IMR-90 (cell line): ENCODE measurements around the gene MTFR2. TPM values are rescaled to one million over a fixed set of nuclear protein-coding genes. Genes with fewer than 3 reads are reported as not detected.

Experiments
- ATAC-seq: fragments of 200-7000 bp; cut with Tn5 transposase; 2 replicates; pipeline ENCODE4 v1.9.1; 2020; ENCODE audit warnings: low read depth, mild to moderate bottlenecking, moderate library complexity
- BruUV-seq: library from RNA; stranded (reverse); fragments of 400-500 nt; replicated peaks from 2 replicates; lab custom pipeline; 2021; lab: Mats Ljungman, UMichigan
- CTCF ChIA-PET: fragments of 300-600 bp; formaldehyde crosslinking; extraction: SDS; loops from one replicate; lab custom pipeline; 2021; ENCODE audit warnings: antibody characterized with exemption; lab: Yijun Ruan, JAX
- POLR2A ChIA-PET: fragments of 300-600 bp; sonication (Branson Sonifier 250); formaldehyde crosslinking; loops from one replicate; lab custom pipeline; 2022; ENCODE audit warnings: antibody characterized with exemption; ENCODE audit not compliant: unreplicated experiment; lab: Charles Lee
- DNase-seq: peaks from one replicate; pipeline ENCODE4 v3.0.0; 2013
- H2AFZ ChIP-seq: replicated peaks from 2 replicates; pipeline ENCODE3; 2013; ENCODE audit warnings: low read length, mild to moderate bottlenecking; ENCODE audit not compliant: poor library complexity
- H2AK5ac ChIP-seq: 2 replicates; pipeline ENCODE4 v1.6.1; 2013; ENCODE audit warnings: low read depth, low read length, inconsistent platforms
- H2AK9ac ChIP-seq: replicated peaks from 2 replicates; pipeline ENCODE3; 2013; ENCODE audit warnings: mild to moderate bottlenecking, low read depth, low read length, moderate library complexity; ENCODE audit not compliant: poor library complexity
- H2BK120ac ChIP-seq: 2 replicates; pipeline ENCODE4 v1.6.1; 2013; ENCODE audit warnings: low read depth, low read length, inconsistent platforms
- H2BK15ac ChIP-seq: 3 replicates; pipeline ENCODE4 v1.6.1; 2013; ENCODE audit warnings: low read depth, low read length, inconsistent platforms
- H2BK20ac ChIP-seq: 2 replicates; pipeline ENCODE4 v1.6.1; 2013; ENCODE audit warnings: low read depth, mild to moderate bottlenecking, inconsistent platforms, low read length, moderate library complexity
- H2BK5ac ChIP-seq: 2 replicates; pipeline ENCODE4 v1.6.1; 2013; ENCODE audit warnings: mild to moderate bottlenecking, low read depth, low read length, inconsistent platforms; ENCODE audit not compliant: poor library complexity, severe bottlenecking
- H3K14ac ChIP-seq: replicated peaks from 2 replicates; pipeline ENCODE4 v1.6.1; 2013; ENCODE audit warnings: low read depth, low read length, inconsistent platforms
- H3K18ac ChIP-seq: 2 replicates; pipeline ENCODE4 v1.6.1; 2013; ENCODE audit warnings: low read depth, low read length, control low read depth
- H3K23ac ChIP-seq: 2 replicates; pipeline ENCODE4 v1.6.1; 2013; ENCODE audit warnings: low read depth, low read length, inconsistent platforms
- H3K27ac ChIP-seq: 2 replicates; pipeline ENCODE4 v1.5.1; 2013; ENCODE audit warnings: mild to moderate bottlenecking, control low read depth, low read length; ENCODE audit not compliant: insufficient read depth
- H3K27me3 ChIP-seq: 2 replicates; pipeline ENCODE4 v1.6.1; 2013; ENCODE audit warnings: low read length; ENCODE audit not compliant: control insufficient read depth, insufficient read depth
- H3K36me3 ChIP-seq: 2 replicates; pipeline ENCODE4 v1.6.1; 2013; ENCODE audit warnings: low read length, mixed read lengths; ENCODE audit not compliant: control insufficient read depth, insufficient read depth
- H3K4ac ChIP-seq: 2 replicates; pipeline ENCODE4 v1.6.1; 2013; ENCODE audit warnings: low read depth, low read length, inconsistent platforms
- H3K4me1 ChIP-seq: 2 replicates; pipeline ENCODE4 v1.6.1; 2013; ENCODE audit warnings: low read length, mixed read lengths; ENCODE audit not compliant: control insufficient read depth, insufficient read depth
- H3K4me2 ChIP-seq: 2 replicates; pipeline ENCODE4 v1.6.1; 2013; ENCODE audit warnings: low read depth, mild to moderate bottlenecking, control low read depth, low read length, moderate library complexity
- H3K4me3 ChIP-seq: 2 replicates; pipeline ENCODE4 v1.5.1; 2013; ENCODE audit warnings: low read depth, mild to moderate bottlenecking, control low read depth, low read length, moderate library complexity; ENCODE audit not compliant: insufficient read depth
- H3K56ac ChIP-seq: 2 replicates; pipeline ENCODE4 v1.6.1; 2013; ENCODE audit warnings: low read length, inconsistent platforms; ENCODE audit not compliant: insufficient read depth; ENCODE audit errors: extremely low read depth
- H3K79me1 ChIP-seq, 2 experiments: 2 replicates each; pipeline ENCODE4 v1.6.1; 2013; ENCODE audit warnings: low read length in 2 of 2, inconsistent platforms in 1 of 2, low read depth in 1 of 2
- H3K9ac ChIP-seq: 2 replicates; pipeline ENCODE4 v1.6.1; 2013; ENCODE audit warnings: low read depth, low read length, control low read depth
- H3K9me1 ChIP-seq: 2 replicates; pipeline ENCODE4 v1.6.1; 2013; ENCODE audit warnings: low read length, inconsistent platforms; ENCODE audit not compliant: insufficient read depth
- H3K9me3 ChIP-seq: 2 replicates; pipeline ENCODE4 v1.6.1; 2013; ENCODE audit warnings: low read length; ENCODE audit not compliant: control insufficient read depth, insufficient read depth
- H4K20me1 ChIP-seq: 2 replicates; pipeline ENCODE4 v1.6.1; 2013; ENCODE audit warnings: low read length, inconsistent platforms; ENCODE audit not compliant: insufficient read depth
- H4K5ac ChIP-seq: 2 replicates; pipeline ENCODE4 v1.6.1; 2013; ENCODE audit warnings: mild to moderate bottlenecking, low read depth, low read length, control low read depth
- H4K8ac ChIP-seq, 2 experiments: 2 replicates each; pipeline ENCODE4 v1.6.1; 2013; ENCODE audit warnings: low read depth in 2 of 2, low read length in 2 of 2, control low read depth in 1 of 2, inconsistent platforms in 1 of 2
- H4K91ac ChIP-seq: 2 replicates; pipeline ENCODE4 v1.6.1; 2013; ENCODE audit warnings: low read depth, low read length, inconsistent platforms; ENCODE audit not compliant: insufficient read depth
- BHLHE40 ChIP-seq: fragments of 150-350 bp; IDR thresholded peaks from 2 replicates; pipeline ENCODE4 v1.6.1; 2016; ENCODE audit warnings: mild to moderate bottlenecking, low read depth, low read length
- NFE2L2 ChIP-seq: fragments of 150-350 bp; IDR thresholded peaks from 2 replicates; pipeline ENCODE4 v1.6.1; 2016; ENCODE audit warnings: low read depth, mild to moderate bottlenecking, low read length
- POLR2A ChIP-seq: IDR thresholded peaks from 2 replicates; pipeline ENCODE4 v1.6.1; 2012; ENCODE audit warnings: mild to moderate bottlenecking, low read depth, low read length
- WGBS, 2 experiments: methylation state at CpG; one replicate each; pipeline versions ENCODE4 v1.1.5 to v1.1.7; 2013; ENCODE audit warnings: missing lambda C conversion rate in 2 of 2; ENCODE audit not compliant: insufficient read length in 1 of 2; ENCODE audit errors: extremely low coverage in 2 of 2; 5-methylcytosine and 5-hydroxymethylcytosine counted together
- dilution Hi-C: fragments of 300-500 bp; cut with HindIII; formaldehyde crosslinking; loops from one replicate; pipeline ENCODE4 v1.14.3; 2018; ENCODE audit warnings: low sequenced_read_pairs; ENCODE audit not compliant: unreplicated experiment
- in situ Hi-C: fragments of 300-500 bp; cut with MboI; formaldehyde crosslinking; loops from 3 replicates; pipeline ENCODE4 v1.14.3; 2019; ENCODE audit warnings: low sequenced_read_pairs, inconsistent platforms, mixed read lengths
- intact Hi-C: fragments of 100-400 bp; cut with micrococcal nuclease; formaldehyde crosslinking; loops from 2 replicates; pipeline ENCODE4 v1.10.0; 2022
- polyA plus RNA-seq, 3 experiments: library from polyadenylated mRNA; depleted of rRNA; stranded (reverse); fragments of >200 nt; gene quantifications; 2 replicates each; pipeline ENCODE4 v1.2.3, GENCODE V29; 2012; ENCODE audit warnings: low replicate concordance in 1 of 3
- total RNA-seq: library from RNA; depleted of rRNA; stranded (reverse); fragments of >200 nt; gene quantifications from 2 replicates; pipeline ENCODE4 v1.2.3, GENCODE V29; 2012

Gene MTFR2
- total and polyA plus RNA-seq, 2 of the 4 experiments (the other 2 are of a cell fraction) = 0.72 to 7.2 TPM

GRCh38 chr6:136250686-136251008, 536 bp upstream of the MTFR2 start:
- peak overlapping the region; percentile 93 for H3K4me2 ChIP-seq
- peak overlapping the region; percentile 26; the same call in 1 of the 2 replicates for H3K18ac ChIP-seq
- no TSS peak for BruUV-seq
- H3K56ac ChIP-seq = peak overlapping the region; percentile 75
- peak overlapping the region; percentile 31; the same call in 1 of the 2 replicates for H4K5ac ChIP-seq
- H3K4me3 ChIP-seq = peak overlapping the region; percentile 70
- no peaks in the 10 kb centered on the region for H3K9me1 ChIP-seq
- no peaks in the 10 kb centered on the region for H3K36me3 ChIP-seq
- peak overlapping the region; percentile 33; the same call in 1 of the 2 replicates for H4K91ac ChIP-seq
- WGBS, 2 experiments = no CpG with 5 or more reads among the region's 8 CpGs
- ChIA-PET CTCF (interaction anchor here (0.6 to 1.2 kb wide), 4 partner anchors 38 to 752 kb away, joined by 3 read pairs; partner anchors contain the start of gene MAP7), POLR2A (interaction anchor here (1.1 to 1.3 kb wide), 2 partner anchors 9 to 39 kb away, joined by 3 to 8 read pairs; partner anchors contain the start of gene BCLAF1)
- peak overlapping the region; percentile 52 for H3K23ac ChIP-seq
- H2AK9ac ChIP-seq = no peak overlapping the region
- no peak overlapping the region for H2AK5ac ChIP-seq
- H3K9me3 ChIP-seq = no peaks in the 10 kb centered on the region
- peak overlapping the region; percentile 65 for H3K14ac ChIP-seq
- peak overlapping the region; percentile 72 for H2BK5ac ChIP-seq
- H2BK20ac ChIP-seq = no peak overlapping the region
- H4K8ac ChIP-seq = peak overlapping the region; percentile 16 to 88; a peak in 3 of 4 replicates
- TF ChIP-seq BHLHE40 = no peak
- TF ChIP-seq NFE2L2 = no peak
- TF ChIP-seq POLR2A = no peak
- H3K79me1 ChIP-seq = peaks cover 0 to 8% of the 10 kb centered on the region in 2 experiments; a peak in 2 of 4 replicates
- H3K4me1 ChIP-seq = no peaks in the 10 kb centered on the region
- dilution Hi-C loops (no loop called here), intact Hi-C loops (loop anchor here (5.0 kb wide), 1 partner anchor 297 kb away; no protein-coding TSS in a partner anchor), in situ Hi-C loops (no loop called here)
- H3K27me3 ChIP-seq = no peaks in the 10 kb centered on the region
- peak; percentile 7 for ATAC-seq
- H3K9ac ChIP-seq = peak overlapping the region; percentile 79
- H2AFZ ChIP-seq = peak overlapping the region; percentile 95
- H4K20me1 ChIP-seq = no peaks in the 10 kb centered on the region
- H3K27ac ChIP-seq = peak overlapping the region; percentile 62
- peak overlapping the region; percentile 51 for H3K4ac ChIP-seq
- H2BK15ac ChIP-seq = 0 out of 3 replicates have a peak overlapping the region, but pooled peaks have one; percentile 1
- no peak for DNase-seq
- no peak overlapping the region for H2BK120ac ChIP-seq
